Stimulated activated naive CD8-positive, alpha-beta T cell treated with anti-CD3 and anti-CD28 coated beads, Interleukin-15, amount 100 ng/mL, for 72 hours (primary cell): ENCODE data around the gene IRX6.
A peak's percentile ranks its signal among the peaks of the same experiment; 100 is the strongest.

Source experiments
- ATAC-seq: fragments of 150-1000 bp; cut with Tn5 transposase; 2 replicates; pipeline ENCODE4 v1.10.0; 2021; ENCODE audit warnings: mild to moderate bottlenecking, moderate library complexity
- DNase-seq, 2 donors: peaks; one replicate each; pipeline ENCODE4 v3.0.0; 2021 to 2022
- H3K27ac Mint-ChIP-seq, 2 donors: one replicate each; pipeline ENCODE4 v1.8.0; 2022; ENCODE audit warnings: mild to moderate bottlenecking in 2 of 2, mixed read lengths in 2 of 2, moderate library complexity in 2 of 2
- H3K27me3 Mint-ChIP-seq: one replicate; pipeline ENCODE4 v1.8.0; 2022; ENCODE audit warnings: mixed read lengths
- H3K4me1 Mint-ChIP-seq: one replicate; pipeline ENCODE4 v1.8.0; 2022; ENCODE audit warnings: mild to moderate bottlenecking, mixed read lengths
- H3K4me3 Mint-ChIP-seq, 2 donors: one replicate each; pipeline ENCODE4 v1.8.0; 2022; ENCODE audit warnings: mild to moderate bottlenecking in 2 of 2, mixed read lengths in 2 of 2, moderate library complexity in 1 of 2
- H3K9me3 Mint-ChIP-seq, 2 donors: one replicate each; pipeline ENCODE4 v1.8.0; 2022; ENCODE audit warnings: mixed read lengths in 2 of 2

The IRX6 gene

DNA sequence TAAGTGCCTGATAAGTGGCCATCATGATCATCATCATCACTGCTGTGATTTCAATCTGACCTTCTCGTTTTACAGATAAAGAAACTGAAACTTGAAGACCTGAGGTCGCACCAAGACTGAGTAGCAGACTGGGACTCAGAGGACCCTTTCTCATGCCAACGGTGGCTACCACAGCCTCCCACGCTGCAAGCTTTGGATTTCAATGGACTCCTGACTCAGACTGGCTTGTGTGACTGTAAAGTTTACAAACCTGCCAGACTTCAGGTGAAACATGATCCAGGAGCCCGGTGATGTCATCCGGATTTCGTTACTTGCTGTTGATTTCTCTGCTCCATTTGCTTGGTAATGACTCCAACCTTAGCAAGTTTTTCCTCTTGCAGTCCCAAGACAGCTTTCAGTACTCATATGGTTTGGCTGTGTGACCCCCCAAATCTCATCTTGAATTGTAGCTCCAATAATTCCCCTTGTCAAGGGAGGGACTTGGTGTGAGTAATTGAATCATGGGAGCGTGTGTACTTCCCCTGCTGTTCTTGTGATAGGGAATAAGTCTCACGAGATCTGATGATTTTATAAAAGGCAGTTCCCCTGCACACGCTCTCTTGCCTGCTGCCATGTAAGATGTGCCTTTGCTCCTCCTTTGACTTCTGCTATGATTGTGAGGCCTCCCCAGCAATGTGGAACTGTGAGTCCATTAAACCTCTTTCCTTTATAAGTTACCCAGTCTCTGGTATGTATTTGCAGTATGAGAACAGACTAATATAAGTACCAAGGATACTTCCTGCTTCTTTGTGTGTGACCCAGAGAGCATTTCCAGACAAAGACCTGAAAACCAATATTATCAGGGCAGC, 26.7 kb upstream of the IRX6 start:
- ATAC-seq (no peak), DNase-seq (no peak)
- no peak overlapping the region for H3K4me3 Mint-ChIP-seq
- H3K9me3 Mint-ChIP-seq: peaks cover 5 to 8% of the 10 kb centered on the region in 2 donors
- no peaks in the 10 kb centered on the region for H3K4me1 Mint-ChIP-seq
- H3K27me3 Mint-ChIP-seq: peaks cover 28% of the 10 kb centered on the region
- peak overlapping the region in 1 of 2 donors; percentile 2 for H3K27ac Mint-ChIP-seq

DNA sequence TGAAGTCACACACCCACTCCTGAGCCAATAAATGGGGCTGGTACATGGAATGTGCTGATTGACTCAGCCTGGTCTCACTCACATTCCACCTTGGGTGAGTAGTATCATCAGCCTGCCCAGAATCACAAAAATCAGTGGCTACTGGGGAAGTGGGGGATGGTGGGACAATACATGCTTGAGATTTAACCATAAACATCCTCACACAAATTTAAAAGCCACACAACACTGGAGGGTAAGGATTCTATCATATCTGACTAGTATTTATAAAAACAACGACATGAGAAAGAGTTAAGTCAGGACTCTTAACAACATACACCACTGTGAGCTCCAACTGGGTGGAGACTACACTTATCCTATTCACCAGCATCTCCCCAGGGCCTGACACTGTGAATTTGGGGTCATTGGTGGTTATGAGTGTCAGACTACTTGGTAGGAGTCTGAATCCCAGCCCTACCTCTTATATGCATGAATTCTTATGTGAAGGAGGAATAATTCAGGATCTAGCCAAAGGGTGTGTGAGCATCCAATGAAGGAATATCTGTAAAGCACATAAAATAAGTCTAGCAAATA, 26.0 kb upstream of the IRX6 start:
- no peak for ATAC-seq
- H3K4me1 Mint-ChIP-seq: no peaks in the 10 kb centered on the region
- peaks cover 27% of the 10 kb centered on the region for H3K27me3 Mint-ChIP-seq
- H3K27ac Mint-ChIP-seq: no peak overlapping the region
- peaks cover 5 to 8% of the 10 kb centered on the region in 2 donors for H3K9me3 Mint-ChIP-seq
- DNase-seq: no peak
- no peak overlapping the region for H3K4me3 Mint-ChIP-seq

DNA sequence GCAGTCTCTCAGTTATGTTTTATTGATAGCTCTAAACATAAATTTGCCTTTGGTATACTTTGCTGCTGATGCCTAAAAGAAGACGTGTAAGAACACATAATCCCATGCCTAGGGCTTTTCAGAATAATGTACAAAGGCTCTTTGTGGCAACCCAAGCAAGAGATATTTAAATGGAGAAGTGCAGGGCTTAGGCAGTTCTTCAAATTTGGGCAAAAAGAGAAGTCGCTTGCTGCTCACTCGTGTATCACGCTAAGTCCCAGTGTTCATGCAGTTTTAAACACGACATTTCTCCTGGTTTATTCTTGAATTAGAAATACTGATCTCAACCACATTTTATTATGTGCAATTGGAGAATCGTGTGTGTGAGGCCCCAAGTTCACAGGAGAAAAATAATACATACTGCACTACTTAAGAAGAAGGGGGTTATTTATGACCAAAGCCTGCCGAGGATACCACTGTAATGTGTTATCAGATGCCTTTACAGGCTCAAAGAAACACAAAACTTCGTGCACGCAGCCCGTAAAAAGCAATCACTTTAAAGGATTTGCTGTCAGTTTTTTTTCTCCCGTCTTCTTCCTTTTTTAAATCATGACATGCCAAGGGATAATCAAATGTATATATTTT, 22.5 kb upstream of the IRX6 start:
- no peak overlapping the region for H3K4me3 Mint-ChIP-seq
- ATAC-seq (no peak), DNase-seq (no peak)
- no peak overlapping the region for H3K27ac Mint-ChIP-seq
- H3K27me3 Mint-ChIP-seq: peaks cover 32% of the 10 kb centered on the region
- H3K4me1 Mint-ChIP-seq: no peaks in the 10 kb centered on the region
- peaks cover 5 to 15% of the 10 kb centered on the region in 2 donors for H3K9me3 Mint-ChIP-seq

DNA sequence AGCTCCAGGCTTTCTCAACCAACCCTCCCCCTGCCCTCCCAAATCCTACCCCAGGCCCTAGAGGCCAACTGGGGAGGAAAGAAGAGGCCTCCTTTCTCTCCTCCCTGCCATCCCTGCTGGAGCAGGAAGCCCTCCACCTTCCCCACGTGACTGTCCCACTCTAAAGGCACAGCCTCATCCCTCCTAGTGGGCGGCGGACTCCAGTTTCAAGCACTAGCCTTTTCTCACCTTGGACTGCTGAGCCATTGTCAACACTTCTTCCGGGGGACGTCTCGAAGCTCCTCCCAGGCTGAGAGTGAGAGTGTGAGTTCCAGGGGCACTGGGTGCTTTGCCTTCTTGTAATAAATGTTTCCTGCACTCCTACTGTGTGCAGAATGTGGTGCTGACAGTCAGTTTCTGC, 21.4 kb upstream of the IRX6 start:
- H3K9me3 Mint-ChIP-seq: peaks cover 1 to 10% of the 10 kb centered on the region in 2 donors
- H3K4me1 Mint-ChIP-seq: no peaks in the 10 kb centered on the region
- H3K27me3 Mint-ChIP-seq: peaks cover 32% of the 10 kb centered on the region
- no peak overlapping the region for H3K27ac Mint-ChIP-seq
- no peak for ATAC-seq
- no peak overlapping the region for H3K4me3 Mint-ChIP-seq
- DNase-seq: no peak

DNA sequence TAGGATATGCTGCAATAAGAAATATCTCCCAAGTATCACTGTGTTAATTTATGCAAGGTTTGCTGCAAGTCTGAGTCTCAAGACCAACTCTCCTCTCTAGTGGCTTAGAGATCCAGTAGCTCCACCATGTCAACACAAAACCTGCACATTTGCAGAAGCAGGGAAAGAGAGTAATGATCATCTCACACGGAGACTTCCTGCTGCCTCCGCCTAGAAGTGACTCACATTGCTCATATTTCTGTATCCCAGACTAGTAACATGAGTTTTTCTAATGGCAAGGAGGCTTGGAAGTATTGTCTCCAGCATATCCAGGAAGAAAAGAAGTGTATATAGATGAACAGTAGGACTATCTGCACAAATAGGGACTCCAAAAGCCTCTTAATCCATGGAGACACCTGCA, 15.0 kb upstream of the IRX6 start:
- no peak overlapping the region for H3K4me3 Mint-ChIP-seq
- no peaks in the 10 kb centered on the region for H3K4me1 Mint-ChIP-seq
- ATAC-seq (no peak), DNase-seq (no peak)
- H3K27ac Mint-ChIP-seq: no peak overlapping the region
- H3K27me3 Mint-ChIP-seq: peaks cover 17% of the 10 kb centered on the region
- H3K9me3 Mint-ChIP-seq: peaks cover 0 to 16% of the 10 kb centered on the region in 2 donors

DNA sequence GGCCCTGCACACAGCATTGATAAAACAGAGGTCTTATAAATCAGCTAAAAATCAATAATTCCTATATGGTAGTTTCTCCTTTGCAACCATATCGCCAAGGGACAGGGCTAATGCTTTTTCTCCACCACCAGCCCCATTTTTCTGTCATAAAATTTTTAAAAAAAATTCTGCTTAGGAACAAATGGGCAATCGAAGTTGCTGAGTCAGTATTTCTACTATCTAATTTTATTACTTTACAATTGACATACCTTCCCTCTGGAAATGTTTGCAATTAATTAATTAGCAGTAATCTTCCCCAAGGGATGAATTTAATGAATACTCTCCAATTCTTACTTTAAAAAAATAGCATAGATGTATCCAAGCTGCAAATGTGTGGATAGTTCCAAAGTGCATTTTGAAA, 1.7 kb upstream of the IRX6 start:
- no peak for DNase-seq
- Mint-ChIP-seq H3K27me3 (peaks cover 60% of the 10 kb centered on the region), H3K4me3 (no peak overlapping the region), H3K27ac (no peak overlapping the region), H3K9me3 (no peaks in the 10 kb centered on the region), H3K4me1 (peaks cover 9% of the 10 kb centered on the region)
- no peak for ATAC-seq

DNA sequence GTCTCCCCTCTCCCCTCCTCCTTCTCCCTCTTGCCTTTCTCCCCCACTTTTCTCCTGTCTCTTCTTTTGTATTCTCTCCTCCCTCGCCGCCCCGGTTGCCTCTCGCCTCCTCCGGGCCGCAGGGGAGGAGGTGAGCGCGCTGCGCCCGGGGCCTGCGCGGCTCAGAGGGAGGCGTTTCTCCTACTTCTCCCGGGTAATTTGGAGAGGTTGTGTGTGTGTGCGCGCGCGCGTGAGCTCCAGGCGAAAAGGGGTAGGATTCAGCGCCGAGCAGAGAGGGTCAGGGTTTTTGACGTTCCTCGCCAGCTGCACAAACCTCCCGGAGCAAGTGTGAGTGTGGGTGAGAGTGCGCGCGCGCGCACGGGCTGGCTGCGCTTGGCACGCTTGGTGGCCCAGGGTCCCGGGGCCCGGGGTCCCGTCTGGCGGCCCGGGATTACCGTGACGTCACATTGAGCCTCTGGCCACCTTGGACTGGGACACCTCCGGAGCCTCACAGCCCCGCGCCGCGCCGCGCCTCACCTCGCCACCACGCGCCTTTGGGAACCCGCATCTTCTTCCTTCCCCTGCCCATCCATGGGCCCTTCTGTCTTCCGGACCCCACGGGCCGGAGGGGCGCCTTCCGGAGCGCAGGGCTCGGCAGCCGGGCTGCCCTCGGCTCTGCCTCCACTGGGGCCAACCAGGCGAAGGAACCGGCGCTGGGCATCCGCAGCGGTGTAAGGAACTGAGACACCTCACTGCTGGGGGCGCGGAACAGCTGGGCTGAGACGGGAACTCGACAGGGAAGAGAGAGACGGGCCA, 479 bp downstream of the IRX6 start:
- DNase-seq (no peak), ATAC-seq (no peak)
- H3K4me1 Mint-ChIP-seq: peaks cover 9% of the 10 kb centered on the region
- H3K9me3 Mint-ChIP-seq: no peaks in the 10 kb centered on the region
- H3K27me3 Mint-ChIP-seq: peaks cover 81% of the 10 kb centered on the region
- H3K27ac Mint-ChIP-seq: no peak overlapping the region
- H3K4me3 Mint-ChIP-seq: no peak overlapping the region

DNA sequence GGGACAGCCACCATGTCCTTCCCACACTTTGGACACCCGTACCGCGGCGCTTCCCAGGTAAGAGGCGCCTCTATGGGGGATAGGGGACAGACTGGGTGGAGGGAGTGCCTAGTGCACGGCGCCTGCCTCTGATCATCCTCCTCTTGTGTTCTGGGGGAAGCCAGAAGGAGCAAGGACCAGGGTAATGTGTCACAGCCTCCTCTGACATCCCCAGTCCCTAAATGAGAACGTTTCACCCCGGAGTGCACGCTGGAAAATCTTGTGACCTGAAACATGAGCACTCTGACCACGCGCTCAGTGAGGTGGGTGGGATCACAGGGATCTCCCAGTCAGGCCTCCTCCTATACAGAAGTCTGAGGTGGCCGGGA, 1.1 kb downstream of the IRX6 start:
- DNase-seq: no peak
- H3K9me3 Mint-ChIP-seq: no peaks in the 10 kb centered on the region
- H3K4me1 Mint-ChIP-seq: peaks cover 9% of the 10 kb centered on the region
- H3K27ac Mint-ChIP-seq: no peak overlapping the region
- H3K27me3 Mint-ChIP-seq: peaks cover 87% of the 10 kb centered on the region
- H3K4me3 Mint-ChIP-seq: no peak overlapping the region
- ATAC-seq: no peak

DNA sequence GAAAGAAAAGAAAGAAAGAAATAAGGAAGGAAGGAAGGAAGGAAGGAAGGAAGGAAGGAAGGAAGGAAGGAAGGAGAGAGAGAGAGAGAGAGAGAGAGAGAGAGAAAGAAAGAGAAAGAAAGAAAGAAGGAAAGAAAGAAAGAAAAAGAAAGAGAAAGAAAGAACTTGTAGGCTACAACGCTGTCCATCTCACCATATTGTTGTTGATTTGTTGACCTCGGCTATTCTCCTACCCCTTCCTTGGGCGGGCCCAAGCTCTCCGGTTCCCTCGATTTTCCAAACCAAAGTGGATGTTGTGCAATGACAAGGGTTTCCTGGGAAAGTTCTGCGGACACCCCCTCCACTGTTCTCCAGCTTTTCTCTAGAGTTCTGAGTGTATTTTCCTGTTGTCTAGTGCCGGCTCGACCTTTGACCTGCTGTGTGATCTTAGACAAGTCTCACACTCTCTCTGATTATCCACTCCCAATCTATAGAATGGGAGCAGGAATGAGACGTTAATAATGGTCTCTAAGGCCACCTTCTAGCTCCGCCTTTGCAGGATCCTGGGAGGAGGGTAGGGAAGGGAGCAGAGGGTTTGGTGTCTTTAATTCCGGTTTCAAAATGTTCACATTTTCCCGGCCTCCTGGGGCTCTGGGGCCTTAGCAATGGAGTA, 1.6 kb downstream of the IRX6 start:
- ATAC-seq: no peak
- Mint-ChIP-seq H3K4me3 (no peak overlapping the region), H3K4me1 (peaks cover 13% of the 10 kb centered on the region), H3K27me3 (peaks cover 92% of the 10 kb centered on the region), H3K27ac (no peak overlapping the region), H3K9me3 (no peaks in the 10 kb centered on the region)
- DNase-seq: no peak

DNA sequence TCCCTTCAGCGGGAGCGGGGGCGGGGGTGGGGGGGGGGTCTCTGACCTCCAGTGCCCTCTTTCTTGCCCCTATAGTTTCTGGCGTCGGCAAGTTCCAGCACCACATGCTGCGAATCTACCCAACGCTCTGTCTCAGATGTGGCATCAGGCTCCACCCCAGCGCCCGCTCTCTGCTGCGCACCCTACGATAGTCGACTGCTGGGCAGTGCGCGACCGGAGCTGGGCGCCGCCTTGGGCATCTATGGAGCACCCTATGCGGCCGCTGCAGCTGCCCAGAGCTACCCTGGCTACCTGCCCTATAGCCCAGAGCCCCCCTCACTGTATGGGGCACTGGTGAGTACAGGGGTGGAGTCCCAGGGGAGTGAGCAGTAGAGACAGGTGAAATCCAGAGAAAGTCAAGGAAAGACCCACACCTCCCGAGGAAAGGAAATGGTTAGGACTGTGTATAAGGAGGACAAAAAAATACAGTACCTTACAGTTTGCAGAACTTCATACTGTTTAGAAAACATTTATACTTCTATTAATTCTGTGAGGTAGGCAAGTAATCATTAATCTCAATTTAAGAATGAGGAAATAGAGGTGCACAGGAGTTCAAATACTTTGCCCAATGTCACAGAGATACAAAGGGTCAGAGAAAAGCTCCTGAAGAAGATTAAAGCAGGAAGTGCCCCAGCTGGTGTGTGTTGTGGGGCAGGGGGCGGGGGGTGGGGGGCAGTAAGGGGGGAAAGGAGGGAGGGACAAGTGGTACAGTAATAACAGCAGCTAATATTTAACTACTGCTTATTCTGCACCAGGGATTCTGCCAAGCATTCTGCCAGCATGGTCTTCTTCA, 2.5 kb downstream of the IRX6 start:
- DNase-seq (no peak), ATAC-seq (no peak)
- Mint-ChIP-seq H3K27ac (peak overlapping the region in 1 of 2 donors; percentile 30), H3K4me3 (no peak overlapping the region), H3K9me3 (no peaks in the 10 kb centered on the region), H3K4me1 (peaks cover 22% of the 10 kb centered on the region), H3K27me3 (peaks cover 92% of the 10 kb centered on the region)

DNA sequence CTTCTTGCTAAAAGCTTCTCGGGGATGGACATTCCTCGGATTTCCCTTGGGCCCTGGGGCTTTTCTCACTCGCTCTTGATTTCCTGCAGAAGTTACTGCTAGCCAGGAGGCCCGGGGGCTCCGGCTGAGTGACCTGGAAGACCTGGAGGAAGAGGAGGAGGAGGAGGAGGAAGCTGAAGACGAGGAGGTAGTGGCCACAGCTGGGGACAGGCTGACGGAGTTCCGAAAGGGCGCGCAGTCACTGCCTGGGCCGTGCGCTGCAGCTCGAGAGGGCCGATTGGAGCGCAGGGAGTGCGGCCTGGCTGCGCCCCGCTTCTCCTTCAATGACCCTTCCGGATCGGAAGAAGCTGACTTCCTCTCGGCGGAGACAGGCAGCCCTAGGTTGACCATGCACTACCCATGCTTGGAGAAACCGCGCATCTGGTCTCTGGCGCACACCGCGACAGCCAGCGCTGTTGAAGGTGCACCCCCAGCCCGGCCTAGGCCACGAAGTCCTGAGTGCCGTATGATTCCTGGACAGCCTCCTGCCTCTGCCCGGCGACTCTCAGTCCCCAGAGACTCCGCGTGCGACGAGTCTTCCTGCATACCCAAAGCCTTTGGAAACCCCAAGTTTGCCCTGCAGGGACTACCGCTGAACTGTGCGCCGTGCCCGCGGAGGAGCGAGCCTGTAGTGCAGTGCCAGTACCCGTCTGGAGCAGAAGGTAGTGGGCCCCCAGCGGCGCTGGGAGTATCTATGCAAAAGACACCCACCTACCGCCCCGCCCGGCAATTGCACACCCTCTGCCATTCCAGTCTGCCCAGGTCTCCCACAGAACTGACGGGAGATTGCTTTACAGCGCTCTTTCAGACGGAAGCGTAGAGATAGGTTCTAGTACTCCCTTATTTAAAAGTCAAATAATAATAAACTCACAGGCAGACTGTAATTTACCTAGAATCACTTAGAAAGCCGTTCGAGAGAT, 4.9 kb downstream of the IRX6 start:
- no peak overlapping the region for H3K4me3 Mint-ChIP-seq
- peaks cover 95% of the 10 kb centered on the region for H3K27me3 Mint-ChIP-seq
- no peak for ATAC-seq
- DNase-seq: no peak
- no peaks in the 10 kb centered on the region for H3K9me3 Mint-ChIP-seq
- H3K4me1 Mint-ChIP-seq: peaks cover 25% of the 10 kb centered on the region
- H3K27ac Mint-ChIP-seq: peak overlapping the region in 1 of 2 donors; percentile 19

DNA sequence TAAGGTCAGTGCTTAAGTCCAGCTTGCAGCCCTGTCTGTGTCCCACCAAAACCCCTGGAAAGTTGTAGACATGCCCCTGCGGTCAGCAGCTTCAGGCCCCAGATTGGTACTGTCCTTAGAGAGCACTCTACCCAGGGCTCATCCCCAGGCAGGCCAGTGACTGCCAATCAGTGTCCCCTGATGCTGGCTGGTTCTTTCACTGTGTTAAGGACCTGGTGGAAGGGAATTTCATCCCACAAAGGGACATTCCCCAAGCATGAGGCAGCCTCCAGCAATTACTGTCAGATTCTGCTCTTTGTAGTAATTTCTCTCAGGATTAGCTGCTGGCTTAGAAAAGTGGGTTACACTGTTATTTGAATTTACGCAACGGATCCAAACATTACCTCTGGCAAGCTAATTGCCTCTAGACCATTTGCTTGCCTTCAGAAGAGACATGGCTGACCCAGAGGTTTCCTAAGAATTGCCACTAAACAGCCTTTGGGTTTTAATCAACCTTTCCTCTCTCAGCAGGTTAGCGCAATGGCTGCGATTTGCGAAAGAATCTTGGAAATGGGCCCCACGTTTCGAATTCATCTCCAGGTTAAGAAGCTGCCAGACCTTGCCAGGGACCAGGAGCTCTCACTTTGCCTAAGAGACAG, 5.9 kb downstream of the IRX6 start:
- ATAC-seq (no peak), DNase-seq (no peak)
- no peak overlapping the region for H3K27ac Mint-ChIP-seq
- no peak overlapping the region for H3K4me3 Mint-ChIP-seq
- H3K9me3 Mint-ChIP-seq: no peaks in the 10 kb centered on the region
- H3K4me1 Mint-ChIP-seq: peaks cover 25% of the 10 kb centered on the region
- peaks cover 99% of the 10 kb centered on the region for H3K27me3 Mint-ChIP-seq
